Neural cell (in vitro differentiated cells): ENCODE measurements around the gene COG4. TPM values are rescaled to one million over a fixed set of nuclear protein-coding genes. Genes with fewer than 3 reads are reported as not detected.

ENCODE experiments used
- H2AFZ ChIP-seq: fragments of 200-600, 300-800 bp; sonication (generic), shearing (Covaris generic); 2 replicates; pipeline ENCODE4 v1.6.0; 2014; ENCODE audit warnings: low read depth, mild to moderate bottlenecking, antibody characterized with exemption, low read length, moderate library complexity
- H3F3A ChIP-seq: fragments of 200-600 bp; shearing (Covaris generic); 2 replicates; pipeline ENCODE4 v1.6.1; 2016; ENCODE audit warnings: mild to moderate bottlenecking, moderate library complexity, mixed read lengths, antibody characterized with exemption, low read length; ENCODE audit not compliant: insufficient read depth, poor library complexity, severe bottlenecking
- H3K27ac ChIP-seq: fragments of 200-600, 300-800 bp; sonication (generic), shearing (Covaris generic); 2 replicates; pipeline ENCODE4 v1.5.1; 2014; ENCODE audit warnings: mild to moderate bottlenecking, low read length, moderate library complexity
- H3K27me3 ChIP-seq: fragments of 300-800, 200-600 bp; sonication (generic), shearing (Covaris generic); 2 replicates; pipeline ENCODE4 v1.6.0; 2014; ENCODE audit warnings: mild to moderate bottlenecking, low read depth, low read length, moderate library complexity; ENCODE audit not compliant: insufficient read depth
- H3K36me3 ChIP-seq: fragments of 300-800, 200-600 bp; sonication (generic), shearing (Covaris generic); 2 replicates; pipeline ENCODE4 v1.5.1; 2014; ENCODE audit warnings: mild to moderate bottlenecking, antibody characterized with exemption, low read length, moderate library complexity; ENCODE audit not compliant: insufficient read depth
- H3K4me2 ChIP-seq: fragments of 300-800, 200-600 bp; sonication (generic), shearing (Covaris generic); 2 replicates; pipeline ENCODE4 v1.6.0; 2014; ENCODE audit warnings: mild to moderate bottlenecking, low read length
- H3K4me3 ChIP-seq: fragments of 300-800, 200-600 bp; sonication (generic), shearing (Covaris generic); 2 replicates; pipeline ENCODE4 v1.5.1; 2014; ENCODE audit warnings: mild to moderate bottlenecking, low read length, moderate library complexity
- H3K79me2 ChIP-seq: fragments of 200-600 bp; shearing (Covaris generic); replicated peaks from 2 replicates; pipeline ENCODE4 v1.6.0; 2014; ENCODE audit warnings: mild to moderate bottlenecking, low read length, moderate library complexity; ENCODE audit not compliant: insufficient read depth
- H3K9ac ChIP-seq: fragments of 300-800, 200-600 bp; sonication (generic), shearing (Covaris generic); 2 replicates; pipeline ENCODE4 v1.6.1; 2016; ENCODE audit warnings: mild to moderate bottlenecking, low read length, mixed read lengths
- H3K9me2 ChIP-seq: fragments of 200-600 bp; shearing (Covaris generic); 2 replicates; pipeline ENCODE4 v1.6.1; 2016; ENCODE audit warnings: mild to moderate bottlenecking, low read length, mixed read lengths; ENCODE audit not compliant: insufficient read depth
- H3K9me3 ChIP-seq: fragments of 200-600, 300-800 bp; sonication (generic), shearing (Covaris generic); 2 replicates; pipeline ENCODE4 v1.6.1; 2016; ENCODE audit warnings: mild to moderate bottlenecking, mixed run types, low read length, moderate library complexity, mixed read lengths
- H4K20me1 ChIP-seq: fragments of 200-600 bp; shearing (Covaris generic); 2 replicates; pipeline ENCODE4 v1.6.1; 2016; ENCODE audit warnings: mild to moderate bottlenecking, mixed run types; ENCODE audit not compliant: insufficient read depth
- RAD21 ChIP-seq: fragments of 450-650 bp; conservative IDR thresholded peaks from 2 replicates; pipeline ENCODE4 v1.6.1; 2014; ENCODE audit warnings: antibody characterized with exemption, mild to moderate bottlenecking, moderate library complexity
- SMC3 ChIP-seq: fragments of 450-650 bp; conservative IDR thresholded peaks from 2 replicates; pipeline ENCODE4 v1.6.1; 2014; ENCODE audit warnings: antibody characterized with exemption, mild to moderate bottlenecking, moderate library complexity; ENCODE audit not compliant: poor library complexity
- TAF1 ChIP-seq: IDR thresholded peaks from 2 replicates; pipeline ENCODE4 v1.6.1; 2012; ENCODE audit warnings: low read depth
- polyA plus RNA-seq: library from polyadenylated mRNA; depleted of rRNA; stranded (reverse); fragments of >200 nt; gene quantifications from 2 replicates; pipeline ENCODE4 v1.2.3, GENCODE V29; 2014
- small RNA-seq, 3 experiments: library from RNA; depleted of rRNA; stranded (forward); fragments of <200 nt; gene quantifications; one replicate each; pipeline ENCODE3, GENCODE V24; 2012
- TF ChIP-seq, protein P1 (sequence below): IDR thresholded peaks from 2 replicates; pipeline ENCODE4 v1.6.1; 2012; ENCODE audit warnings: borderline replicate concordance

COG4 gene
- polyA plus RNA-seq, 1 donor from 2014 or later, result 185 TPM

- Histone ChIP-seq H3K4me3 (no peak overlapping the region), H3K27ac (no peak overlapping the region)
These were observed 92.5 kb downstream of the COG4 start for GRCh38 chr16:70430667-70431536.

More at GRCh38 chr16:70430667-70431536, 92.5 kb downstream of the COG4 start:
- H3K4me2 ChIP-seq, result no peak overlapping the region
- H3K9me2 ChIP-seq, result no peaks in the 10 kb centered on the region
- H3K79me2 ChIP-seq, result no peaks in the 10 kb centered on the region
- H3K27me3 ChIP-seq, result no peaks in the 10 kb centered on the region
- no peaks in the 10 kb centered on the region for H3F3A ChIP-seq
- no peaks in the 10 kb centered on the region for H4K20me1 ChIP-seq
- H3K9ac ChIP-seq, result no peak overlapping the region
- H3K9me3 ChIP-seq, result no peaks in the 10 kb centered on the region
- no peaks in the 10 kb centered on the region for H3K36me3 ChIP-seq
- TF ChIP-seq RAD21, result no peak
- no peak for TF ChIP-seq TAF1
- TF ChIP-seq SMC3, result no peak
- TF ChIP-seq, protein P1, sequence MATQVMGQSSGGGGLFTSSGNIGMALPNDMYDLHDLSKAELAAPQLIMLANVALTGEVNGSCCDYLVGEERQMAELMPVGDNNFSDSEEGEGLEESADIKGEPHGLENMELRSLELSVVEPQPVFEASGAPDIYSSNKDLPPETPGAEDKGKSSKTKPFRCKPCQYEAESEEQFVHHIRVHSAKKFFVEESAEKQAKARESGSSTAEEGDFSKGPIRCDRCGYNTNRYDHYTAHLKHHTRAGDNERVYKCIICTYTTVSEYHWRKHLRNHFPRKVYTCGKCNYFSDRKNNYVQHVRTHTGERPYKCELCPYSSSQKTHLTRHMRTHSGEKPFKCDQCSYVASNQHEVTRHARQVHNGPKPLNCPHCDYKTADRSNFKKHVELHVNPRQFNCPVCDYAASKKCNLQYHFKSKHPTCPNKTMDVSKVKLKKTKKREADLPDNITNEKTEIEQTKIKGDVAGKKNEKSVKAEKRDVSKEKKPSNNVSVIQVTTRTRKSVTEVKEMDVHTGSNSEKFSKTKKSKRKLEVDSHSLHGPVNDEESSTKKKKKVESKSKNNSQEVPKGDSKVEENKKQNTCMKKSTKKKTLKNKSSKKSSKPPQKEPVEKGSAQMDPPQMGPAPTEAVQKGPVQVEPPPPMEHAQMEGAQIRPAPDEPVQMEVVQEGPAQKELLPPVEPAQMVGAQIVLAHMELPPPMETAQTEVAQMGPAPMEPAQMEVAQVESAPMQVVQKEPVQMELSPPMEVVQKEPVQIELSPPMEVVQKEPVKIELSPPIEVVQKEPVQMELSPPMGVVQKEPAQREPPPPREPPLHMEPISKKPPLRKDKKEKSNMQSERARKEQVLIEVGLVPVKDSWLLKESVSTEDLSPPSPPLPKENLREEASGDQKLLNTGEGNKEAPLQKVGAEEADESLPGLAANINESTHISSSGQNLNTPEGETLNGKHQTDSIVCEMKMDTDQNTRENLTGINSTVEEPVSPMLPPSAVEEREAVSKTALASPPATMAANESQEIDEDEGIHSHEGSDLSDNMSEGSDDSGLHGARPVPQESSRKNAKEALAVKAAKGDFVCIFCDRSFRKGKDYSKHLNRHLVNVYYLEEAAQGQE, result no peak
- H2AFZ ChIP-seq, result no peak overlapping the region

Small RNAs within 50 kb of the gene (small RNA-seq; reads per million reads assigned to genes)
- gene RNU6-23P (0.13 to 13.0 (median 1.0) reads per million in 3 experiments), gene RPS27P26 (0 reads per million in 3 experiments), gene SNORD111 (5.6 to 30.6 (median 8.3) reads per million in 3 experiments), gene SNORD111B (658 to 1,158 (median 767) reads per million in 3 experiments)

Other genes starting within 250 kb of the COG4 start
- gene AARS1, start 234.0 kb downstream of the COG4 start, polyA plus RNA-seq, result 33.7 and 56.4 TPM in 2 replicates
- gene DDX19B, start 224.4 kb downstream of the COG4 start, polyA plus RNA-seq, result 36.6 and 47.8 TPM in 2 replicates
- 39.5 and 53.0 TPM in 2 replicates for gene DDX19A, start 176.7 kb downstream of the COG4 start, polyA plus RNA-seq
- 19.4 and 21.7 TPM in 2 replicates for gene ST3GAL2, start 84.5 kb downstream of the COG4 start, polyA plus RNA-seq
- gene FCSK, start 69.0 kb downstream of the COG4 start, polyA plus RNA-seq, result 10.7 and 18.0 TPM in 2 replicates
- gene SF3B3, start 262 bp upstream of the COG4 start, polyA plus RNA-seq, result 88.2 and 90.0 TPM in 2 replicates
- gene IL34, start 123.0 kb upstream of the COG4 start, polyA plus RNA-seq, result 3.0 TPM in 1 of 2 replicates, not detected in the other
- 20.4 and 22.4 TPM in 2 replicates for gene MTSS2, start 162.5 kb upstream of the COG4 start, polyA plus RNA-seq